Activated CD8-positive, alpha-beta memory T cell treated with anti-CD3 and anti-CD28 coated beads, Interleukin-2, amount 50 U/mL, for 48 hours (primary cell): Measurements from ENCODE around the gene GLB1L2.

Source experiments
- DNase-seq: peaks from one replicate; pipeline ENCODE4 v3.0.0-alpha.2; 2020

GLB1L2 gene

DNA sequence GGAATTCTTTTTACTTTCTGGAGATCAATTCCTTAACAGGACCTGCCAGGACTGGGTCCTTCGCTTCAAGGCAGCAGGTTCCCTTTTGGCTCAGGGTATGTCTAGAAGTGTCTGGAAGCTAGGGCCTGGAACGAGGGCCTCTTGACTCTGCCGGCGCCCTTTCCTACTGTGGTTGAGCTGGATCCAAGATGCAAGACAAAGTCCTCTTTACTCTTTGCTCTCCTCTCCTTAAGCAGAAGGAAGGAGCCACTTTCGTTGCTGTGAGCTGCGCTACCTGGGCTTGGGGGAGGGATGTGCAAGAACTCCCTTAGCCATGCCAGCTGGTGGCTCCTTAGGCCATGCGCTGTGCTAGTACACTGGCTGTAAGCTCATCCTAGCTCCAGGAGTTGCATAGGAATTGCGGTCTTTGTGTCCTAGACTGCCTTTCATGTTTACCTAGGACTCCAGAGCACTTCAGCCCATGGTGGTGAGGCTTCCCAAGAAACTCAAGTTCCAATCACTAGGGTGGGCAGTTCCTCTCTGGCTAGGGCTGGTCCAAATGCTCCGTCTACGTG is 18.1 kb downstream of the GLB1L2 start:
- DNase-seq: no peak

DNA sequence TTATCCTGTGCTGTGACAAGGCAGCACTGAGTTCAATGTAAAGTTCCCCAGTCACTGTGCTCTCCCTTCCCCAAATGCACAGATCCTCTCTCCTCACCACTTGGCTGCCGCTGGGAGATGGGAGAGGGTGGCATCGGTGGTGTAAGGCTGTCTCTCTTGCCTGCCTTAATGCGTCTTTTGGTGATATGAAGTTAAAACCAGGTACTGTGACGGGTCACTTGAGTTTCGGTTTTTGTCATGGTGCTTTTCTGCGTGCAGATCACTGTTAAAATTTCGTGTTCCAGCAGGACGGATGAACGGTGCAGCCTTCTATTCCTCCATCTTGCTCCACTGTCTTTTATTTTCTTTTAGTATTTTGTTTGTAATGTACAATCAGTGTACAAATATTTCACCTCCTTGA is 18.6 kb downstream of the GLB1L2 start:
- DNase-seq: no peak

DNA sequence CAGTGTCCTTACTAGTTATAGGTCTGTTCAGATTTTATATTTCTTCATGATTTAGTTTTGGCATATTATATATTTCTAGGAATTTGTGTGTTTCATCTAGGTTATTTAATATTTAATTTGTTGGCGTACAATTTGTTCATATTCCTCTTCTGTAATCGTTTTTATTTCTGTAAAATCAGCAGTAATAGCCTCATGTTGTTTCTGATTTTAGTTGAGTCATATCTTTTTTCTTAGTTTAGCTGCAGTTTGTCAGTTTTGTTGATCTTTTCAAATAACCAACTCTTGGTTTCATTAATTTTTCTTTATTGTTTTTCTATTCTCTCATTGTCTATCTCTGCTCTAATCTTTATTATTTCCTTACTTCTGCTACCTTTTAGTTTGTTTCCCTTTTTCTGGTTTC is 20.3 kb downstream of the GLB1L2 start:
- DNase-seq: no peak

DNA sequence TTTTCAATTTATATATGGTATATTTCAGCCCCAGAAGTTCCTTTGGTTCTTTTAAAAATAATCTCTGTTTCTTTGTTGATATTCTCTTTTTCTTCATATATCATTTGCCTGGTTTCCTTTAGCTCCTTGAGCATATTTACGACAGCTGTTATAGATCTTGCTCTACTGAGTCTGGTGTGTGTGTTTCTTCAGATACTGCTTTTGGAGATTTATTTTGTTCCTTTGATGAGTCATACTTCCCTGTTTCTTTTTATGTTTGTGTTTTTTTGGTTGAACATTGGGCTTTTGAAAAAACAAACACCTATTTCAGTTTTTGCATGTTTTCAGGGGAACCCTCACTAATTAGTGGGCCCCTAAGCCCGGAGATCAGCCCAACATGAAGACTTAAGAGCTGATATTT is 23.3 kb downstream of the GLB1L2 start:
- DNase-seq: no peak

DNA sequence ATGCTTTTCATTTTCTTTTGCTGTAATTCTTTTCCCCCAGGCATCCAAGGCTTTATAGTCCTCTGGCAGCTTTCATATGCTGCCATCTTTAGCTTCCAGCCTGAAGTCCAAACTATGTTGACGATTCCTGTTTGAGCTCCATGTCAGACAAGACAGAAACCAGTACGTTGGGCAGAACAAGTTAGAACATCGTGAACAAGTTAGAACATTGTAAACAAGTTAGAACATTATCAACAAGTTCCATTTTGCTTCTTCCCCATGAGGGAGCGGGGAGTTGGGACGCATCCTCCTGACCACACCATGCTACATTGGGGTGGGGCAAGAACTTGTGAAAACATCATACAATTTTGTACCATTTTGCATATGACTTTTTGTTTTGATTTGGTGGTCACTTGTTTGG is 23.9 kb downstream of the GLB1L2 start:
- no peak for DNase-seq

DNA sequence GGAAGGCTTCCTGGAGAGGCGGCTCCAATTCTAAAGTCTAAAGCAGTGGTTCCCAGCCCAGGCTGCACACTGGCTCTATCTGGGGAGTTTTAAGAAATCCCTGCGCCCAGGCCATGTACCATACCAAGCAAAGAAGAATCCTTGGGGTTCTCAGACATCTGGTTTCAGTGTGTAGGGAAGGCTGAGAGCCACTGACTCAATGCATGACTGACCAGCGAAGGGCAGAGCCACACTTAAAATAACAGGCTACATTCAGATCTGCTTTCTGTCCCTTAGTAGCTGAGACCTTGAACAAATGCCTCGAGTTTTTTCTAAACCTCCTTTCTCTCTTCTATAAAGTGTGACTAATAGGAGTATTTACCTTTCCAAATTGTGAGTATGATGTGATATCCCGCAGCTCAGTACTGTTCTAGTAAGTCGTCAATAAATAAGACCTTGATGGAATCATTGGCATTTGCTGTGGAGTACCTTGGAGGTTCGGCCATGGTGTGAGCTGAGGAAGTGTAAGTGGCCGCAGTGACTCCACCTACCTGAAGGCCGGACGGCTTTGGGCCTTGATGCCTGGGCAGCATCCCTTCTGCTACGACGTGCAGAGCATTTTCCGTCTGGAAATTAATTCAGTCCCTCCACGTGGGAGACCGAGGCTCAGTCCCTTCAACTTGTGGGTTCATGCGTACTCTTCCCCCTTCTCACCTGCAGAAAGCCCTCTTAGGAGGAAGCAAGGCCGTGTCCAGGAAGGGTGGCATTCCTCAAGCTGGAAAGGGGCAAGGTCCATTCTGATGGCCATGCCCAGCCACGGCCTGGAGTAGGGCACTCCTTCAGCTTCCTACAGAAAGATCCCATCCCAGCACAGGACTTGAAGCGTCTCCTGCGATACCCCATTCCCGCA is 25.1 kb downstream of the GLB1L2 start:
- no peak for DNase-seq

DNA sequence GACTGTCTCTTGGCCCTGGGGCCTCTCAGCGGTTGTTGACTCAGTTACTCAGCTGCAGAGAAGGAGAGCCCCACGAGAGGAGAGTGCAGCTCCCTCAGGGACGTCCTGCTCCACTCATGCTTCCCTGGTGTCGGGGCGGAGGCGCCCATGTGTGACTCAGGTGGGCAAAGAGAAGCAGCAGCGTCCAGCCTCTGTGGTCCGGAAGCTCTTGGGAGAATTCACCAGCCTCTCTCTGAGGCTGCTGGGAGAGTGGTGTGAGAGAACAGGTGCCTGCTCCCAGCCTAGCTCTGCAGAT is 25.7 kb downstream of the GLB1L2 start:
- no peak for DNase-seq

DNA sequence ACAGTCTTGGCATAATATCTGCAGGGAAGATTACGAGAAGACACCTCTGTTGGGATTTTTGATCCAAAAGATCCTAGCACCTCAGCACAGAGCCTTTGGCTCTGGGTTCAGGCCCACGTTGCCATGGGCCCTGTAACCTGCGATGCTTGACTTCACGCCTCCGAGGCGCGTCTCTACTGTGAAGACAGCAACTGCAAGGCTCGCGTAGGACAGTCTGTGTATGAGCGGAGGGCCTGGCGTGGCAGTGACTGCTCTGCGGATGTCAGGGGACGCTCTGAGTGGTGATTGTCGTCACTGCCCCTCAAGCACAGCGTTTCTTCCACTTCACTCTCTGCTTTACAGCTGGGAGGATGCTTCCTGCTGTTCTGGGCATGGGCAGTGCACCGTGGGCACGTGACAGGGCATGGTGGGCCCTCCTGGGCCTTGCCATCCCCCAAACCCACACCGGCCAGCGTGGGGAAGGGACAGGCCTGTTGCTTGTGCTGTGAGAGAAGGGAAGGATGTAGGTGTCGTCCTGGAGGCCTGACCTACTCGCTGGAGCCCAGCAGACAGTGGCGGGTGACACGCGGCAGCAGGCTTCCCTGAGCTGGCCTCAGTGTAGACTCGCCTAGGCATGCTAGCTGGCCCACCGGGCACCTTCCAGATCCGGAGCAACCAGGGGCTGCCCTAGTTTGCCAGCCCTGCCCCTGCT is 26.5 kb downstream of the GLB1L2 start:
- DNase-seq: no peak

DNA sequence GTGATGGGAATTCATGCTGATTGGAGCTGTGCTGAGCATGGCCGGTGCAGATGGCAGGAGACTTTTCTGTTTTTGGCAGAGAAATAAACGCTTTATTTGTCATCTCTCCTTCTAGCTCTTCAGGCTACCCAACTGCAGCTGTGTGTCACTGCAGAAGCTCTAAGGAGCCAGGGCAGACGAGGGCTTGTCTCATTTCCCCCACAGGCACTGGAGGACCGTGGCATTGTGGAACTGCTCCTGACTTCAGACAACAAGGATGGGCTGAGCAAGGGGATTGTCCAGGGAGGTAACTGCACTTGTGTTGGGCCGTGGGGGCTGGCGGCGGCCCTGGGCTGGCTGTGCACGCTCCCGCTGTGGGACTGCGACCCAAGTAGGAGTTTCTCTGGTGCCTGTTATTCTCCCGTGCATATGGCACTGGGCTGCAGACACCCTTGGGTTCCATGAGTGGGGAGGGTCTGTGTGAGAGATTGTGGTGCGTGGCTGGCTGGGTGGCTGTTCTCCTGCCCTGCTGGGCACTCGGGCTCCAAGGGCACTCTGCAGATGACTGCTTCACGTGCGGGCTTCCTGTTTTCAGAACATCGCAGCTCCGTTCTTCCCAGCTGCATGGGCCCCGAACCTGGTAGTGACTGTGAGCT is 27.2 kb downstream of the GLB1L2 start:
- no peak for DNase-seq

DNA sequence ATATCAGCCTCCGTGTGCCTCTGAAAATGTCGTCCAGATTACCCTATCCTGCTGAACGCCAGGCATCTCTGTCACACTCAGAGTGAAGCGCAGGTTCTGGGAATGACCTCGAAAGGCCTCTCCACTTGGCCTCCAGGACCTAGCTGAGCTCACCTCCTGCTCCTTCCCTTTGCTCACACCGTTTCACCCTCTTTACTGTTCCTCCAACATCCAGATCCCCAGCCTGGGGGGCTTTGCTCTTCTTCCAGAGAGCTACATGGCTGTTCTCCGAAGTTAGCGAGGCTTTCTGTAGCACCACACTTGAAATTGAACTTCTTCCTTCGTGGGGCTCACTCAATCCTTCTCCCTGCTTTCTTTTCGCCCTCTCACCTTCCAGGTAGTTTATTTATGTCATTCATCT is 27.9 kb downstream of the GLB1L2 start:
- no peak for DNase-seq

DNA sequence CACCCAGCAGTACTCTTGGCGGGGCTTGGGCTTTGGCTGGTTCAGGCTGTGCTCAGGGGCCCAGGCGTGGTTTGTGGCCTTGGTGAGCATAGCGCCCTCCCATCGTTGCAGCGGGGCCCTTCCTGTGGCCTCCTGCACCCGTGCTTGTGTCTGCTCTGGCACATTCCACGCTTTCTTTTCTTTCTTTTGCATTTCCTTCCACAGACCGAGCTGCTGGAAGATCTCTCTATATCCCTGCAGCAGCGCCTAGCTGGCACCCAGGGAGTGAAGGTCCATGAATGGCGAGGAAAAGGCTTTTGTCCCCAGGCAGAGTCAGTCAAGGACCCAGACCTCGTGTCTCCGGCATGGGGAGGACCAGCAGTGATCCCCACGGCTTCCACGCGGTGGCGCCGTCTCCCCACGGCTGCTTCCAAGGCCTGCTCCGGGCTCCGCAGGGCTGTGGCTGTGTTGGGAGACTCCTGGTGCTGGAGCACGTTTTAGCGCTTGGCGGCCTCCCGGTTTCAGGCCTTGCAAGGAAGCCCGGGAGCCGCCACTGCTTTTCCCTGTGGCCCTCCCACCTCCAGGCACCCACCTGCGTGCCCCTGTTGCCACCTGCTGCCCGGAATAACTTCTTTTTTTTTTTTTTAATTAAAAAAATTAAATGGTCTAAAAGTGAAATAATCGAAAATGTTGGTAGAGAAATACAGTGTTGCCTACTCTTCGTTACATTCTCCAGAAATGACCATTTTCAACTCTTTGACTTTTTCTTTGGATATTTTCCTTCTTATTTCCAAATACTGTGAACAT is 28.5 kb downstream of the GLB1L2 start:
- peak; percentile 93 for DNase-seq

DNA sequence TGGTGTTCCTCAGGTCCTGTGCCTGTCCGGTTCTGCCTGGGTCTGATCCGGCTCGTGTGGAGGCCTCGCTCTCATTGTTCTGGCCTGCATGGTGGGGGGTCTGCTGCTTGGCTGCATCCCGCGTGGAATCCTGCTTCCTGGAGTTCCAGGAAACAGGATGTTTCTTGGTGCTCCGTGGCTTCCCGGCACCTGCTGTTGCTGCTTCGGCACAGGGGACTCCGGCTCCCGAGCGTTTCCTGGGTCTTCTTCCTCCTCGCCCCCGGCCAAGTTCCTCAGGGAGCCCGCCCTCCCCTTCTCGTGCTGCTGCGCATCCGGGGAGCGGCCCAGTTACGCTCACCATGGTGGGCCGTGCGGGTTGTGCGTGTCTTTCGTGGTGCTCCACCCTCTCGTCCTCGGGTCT is 29.9 kb downstream of the GLB1L2 start:
- DNase-seq: no peak

DNA sequence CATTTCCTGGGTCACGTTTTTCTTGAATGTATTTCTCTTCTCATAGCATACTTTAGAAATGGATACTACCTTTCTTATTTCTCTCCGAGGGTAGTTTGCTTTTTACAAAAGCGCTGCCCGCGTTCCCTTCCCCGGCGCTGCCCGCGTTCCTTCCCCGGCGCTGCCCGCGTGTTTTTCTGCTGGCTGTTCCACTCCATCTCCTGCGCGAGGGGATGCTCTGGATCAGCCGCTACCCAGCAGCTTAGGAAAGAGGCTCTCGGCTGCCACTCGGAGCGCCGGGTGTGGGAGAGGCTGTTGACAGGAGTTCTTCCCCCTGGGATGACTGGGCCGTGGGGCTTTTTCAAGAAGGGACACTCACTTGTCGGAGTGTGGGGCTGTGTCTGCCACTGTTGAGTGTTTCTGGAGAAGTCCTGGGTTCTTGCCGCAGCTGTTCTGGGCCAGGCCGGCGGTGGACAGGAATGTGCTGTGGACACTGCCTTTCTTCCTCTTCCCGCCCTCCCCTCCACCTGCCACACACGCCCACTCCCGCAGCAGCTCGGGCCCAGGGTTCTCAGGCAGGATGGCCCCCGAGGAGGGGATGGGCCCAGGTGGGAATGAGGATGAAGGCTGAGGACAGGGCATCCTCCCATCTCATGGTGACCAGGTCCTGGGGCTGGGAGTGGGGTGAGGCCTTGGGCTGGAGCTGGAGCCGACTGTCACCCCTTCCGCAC is 30.6 kb downstream of the GLB1L2 start:
- DNase-seq: no peak

DNA sequence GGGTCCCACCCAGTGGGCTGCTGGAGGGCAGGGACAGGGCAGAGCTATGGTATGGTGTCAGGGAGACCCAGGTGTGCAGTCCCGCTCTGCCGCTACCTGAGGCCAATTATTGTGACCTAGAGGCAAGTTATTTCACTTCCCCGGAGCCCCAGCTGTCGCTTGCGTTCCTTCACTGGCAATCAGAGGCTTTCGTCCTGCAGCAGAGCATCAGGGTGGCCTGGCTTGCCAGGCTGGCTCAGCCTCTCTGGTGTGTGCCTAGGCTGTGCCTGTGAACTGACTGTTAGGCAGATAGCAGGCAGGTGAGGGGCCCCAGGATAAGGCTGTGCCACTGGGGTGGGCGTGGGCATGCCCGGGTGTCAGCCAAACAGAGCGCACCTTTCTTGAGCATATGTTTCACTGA is 31.4 kb downstream of the GLB1L2 start:
- no peak for DNase-seq

DNA sequence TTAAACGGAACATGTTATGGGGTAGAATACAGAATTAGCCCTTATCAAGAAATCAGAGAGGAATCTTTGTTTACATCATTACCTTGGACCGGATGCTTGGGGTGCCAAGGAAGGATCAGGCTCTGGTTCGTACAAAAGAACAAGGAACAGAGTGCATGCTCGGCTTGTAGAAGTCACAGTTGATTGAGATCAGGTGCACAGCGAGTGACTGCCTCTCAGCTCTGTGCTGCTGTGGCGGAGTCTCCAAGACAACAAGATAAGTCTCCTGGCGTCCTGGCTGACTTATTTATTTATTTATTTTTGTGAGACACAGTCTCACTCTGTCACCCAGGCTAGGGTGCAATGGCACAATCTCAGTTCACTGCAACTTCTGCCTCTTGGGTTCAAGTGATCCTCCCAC is 31.8 kb downstream of the GLB1L2 start:
- DNase-seq: no peak

DNA sequence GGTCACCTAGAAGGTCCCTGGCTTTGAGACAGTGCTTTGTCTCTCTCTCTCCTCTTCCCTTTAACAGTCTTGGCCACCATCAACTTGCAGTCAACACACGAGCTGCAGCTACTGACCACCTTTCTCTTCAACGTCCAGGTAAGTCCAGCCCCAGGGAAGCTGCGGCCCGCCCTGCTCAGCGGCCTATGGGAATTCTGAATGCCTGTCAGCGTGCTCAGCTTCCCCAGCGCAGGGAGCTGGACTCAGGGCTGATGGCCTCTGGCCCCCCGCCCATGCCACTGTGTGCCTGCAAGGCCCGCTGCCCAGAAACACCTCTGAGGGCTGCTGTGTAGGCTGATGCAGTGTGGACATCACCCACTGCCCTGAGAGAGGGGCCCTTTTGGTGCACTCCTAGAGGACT is 32.5 kb downstream of the GLB1L2 start:
- DNase-seq: no peak

DNA sequence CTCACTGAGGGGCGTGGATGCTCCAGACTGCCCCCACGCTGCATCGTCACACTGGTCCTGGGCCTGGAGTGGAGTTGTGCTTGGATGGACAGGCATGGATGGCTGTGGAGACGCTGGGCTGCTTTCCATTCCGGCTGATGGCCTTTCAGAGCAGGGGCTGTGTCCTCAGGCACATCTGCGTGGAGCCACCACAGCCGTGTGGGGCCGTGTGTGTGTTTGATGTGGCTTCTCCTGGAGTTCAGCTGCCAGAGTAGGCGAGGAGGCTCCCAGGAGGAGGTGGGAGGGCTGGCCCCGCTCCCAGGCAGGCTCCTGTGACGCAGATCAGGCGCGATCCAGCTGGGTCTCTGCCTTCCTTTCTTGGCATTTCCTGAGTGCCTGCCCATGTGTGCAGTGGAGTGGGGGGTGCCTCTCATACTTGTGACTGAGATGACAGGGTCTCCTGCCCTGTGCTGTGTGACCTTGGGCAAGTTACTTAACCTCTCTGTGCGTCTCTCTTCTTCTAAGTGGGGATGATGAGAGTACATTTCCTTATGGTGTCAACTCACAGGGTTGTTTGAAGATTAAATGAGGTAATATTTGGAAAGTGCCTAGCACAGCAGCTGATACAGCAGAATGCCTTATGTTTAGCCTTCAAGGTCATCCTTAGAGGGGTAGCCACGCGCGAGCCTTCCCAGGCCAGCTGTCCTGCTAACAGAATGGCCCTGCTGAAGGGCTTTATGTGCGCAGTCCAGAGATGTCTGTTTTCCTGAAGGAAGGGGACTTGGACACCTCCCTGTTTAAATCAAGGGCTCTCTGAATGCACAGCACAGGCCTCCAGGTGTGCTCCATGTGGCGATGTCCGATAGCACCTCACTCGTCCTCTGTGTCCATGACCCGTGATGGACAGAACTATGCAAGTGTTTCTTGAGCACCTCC is 33.5 kb downstream of the GLB1L2 start:
- DNase-seq: no peak

DNA sequence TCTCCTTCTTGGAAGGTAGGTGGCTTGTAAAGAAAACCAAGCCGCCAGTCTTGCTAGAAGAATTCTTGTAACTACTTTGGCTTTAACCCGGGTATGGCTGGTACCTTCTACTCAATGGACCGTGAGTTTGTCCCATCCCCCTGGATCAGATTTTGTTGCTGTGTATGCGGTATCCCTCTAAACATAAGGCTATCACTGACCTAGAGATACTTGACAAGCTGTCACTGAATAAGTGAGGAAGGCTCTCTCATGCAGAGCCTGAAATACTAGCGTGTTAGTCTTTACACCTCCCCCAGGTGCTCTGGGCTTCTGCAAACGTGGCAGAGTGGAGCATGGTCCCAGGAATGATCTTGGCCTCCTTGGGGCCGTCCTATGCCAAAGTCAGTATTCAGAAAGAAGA is 34.5 kb downstream of the GLB1L2 start:
- DNase-seq: no peak

DNA sequence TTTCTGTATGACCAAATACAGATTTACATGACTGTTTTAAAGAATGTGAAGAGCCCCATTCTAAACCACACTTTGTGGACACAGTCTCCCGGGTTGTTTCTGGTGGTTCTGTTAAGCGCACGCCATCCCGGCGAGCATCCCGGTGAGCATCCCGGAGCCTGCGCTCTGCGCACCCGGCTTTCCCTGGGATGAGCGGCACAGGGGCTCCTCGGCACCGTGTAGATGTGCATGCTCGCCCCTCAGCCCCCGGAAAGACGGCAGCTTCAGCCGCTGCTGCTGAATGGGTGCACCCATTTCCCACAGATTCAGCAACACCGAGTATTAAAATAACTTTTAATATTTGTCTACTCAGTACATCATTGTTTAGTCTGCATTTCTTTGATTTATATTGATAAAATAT is 36.0 kb downstream of the GLB1L2 start:
- no peak for DNase-seq

DNA sequence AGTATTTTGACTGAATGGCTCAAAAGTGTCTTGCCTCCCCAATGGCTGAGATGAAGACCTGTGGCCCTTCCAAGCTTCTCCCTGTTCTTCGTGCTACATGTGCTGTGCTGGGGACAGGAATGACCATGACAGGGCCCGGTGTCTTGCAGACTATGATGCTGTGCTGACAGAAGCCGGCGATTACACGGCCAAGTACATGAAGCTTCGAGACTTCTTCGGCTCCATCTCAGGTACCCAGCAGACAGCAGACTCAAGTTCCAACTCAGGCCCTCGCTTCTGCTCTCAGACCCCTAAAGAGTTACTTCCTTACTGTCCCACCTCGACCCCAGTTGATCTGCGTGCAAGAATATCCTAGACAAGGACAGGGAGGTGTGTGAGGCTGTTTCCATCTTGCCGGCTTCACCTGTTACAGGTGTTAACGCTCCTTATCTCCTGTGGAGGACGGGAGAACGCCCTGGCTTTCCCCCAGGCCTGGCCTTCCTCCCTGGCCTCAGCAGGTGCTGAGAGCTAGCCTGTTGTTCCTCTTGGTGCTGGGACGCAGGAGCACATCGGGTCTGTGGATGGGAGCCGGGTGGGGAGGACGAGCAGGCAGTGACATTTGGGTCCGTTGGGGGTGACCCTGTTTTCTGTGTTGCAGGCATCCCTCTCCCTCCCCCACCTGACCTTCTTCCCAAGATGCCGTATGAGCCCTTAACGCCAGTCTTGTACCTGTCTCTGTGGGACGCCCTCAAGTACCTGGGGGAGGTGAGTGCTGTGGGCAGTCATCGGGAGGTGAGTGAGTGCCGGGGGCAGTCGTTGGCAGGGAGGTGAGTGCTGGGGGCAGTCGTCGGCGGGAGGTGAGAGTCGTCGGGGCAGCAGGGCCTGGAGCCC is 38.1 kb downstream of the GLB1L2 start:
- DNase-seq: no peak
